DLD1 (cell line): ENCODE measurements around the gene OR1L6.

Source experiments
- in situ Hi-C: cut with HindIII; loops from 2 replicates; pipeline ENCODE4 v1.10.0; 2017; ENCODE audit warnings: low sequenced_read_pairs

OR1L6 gene, protein sequence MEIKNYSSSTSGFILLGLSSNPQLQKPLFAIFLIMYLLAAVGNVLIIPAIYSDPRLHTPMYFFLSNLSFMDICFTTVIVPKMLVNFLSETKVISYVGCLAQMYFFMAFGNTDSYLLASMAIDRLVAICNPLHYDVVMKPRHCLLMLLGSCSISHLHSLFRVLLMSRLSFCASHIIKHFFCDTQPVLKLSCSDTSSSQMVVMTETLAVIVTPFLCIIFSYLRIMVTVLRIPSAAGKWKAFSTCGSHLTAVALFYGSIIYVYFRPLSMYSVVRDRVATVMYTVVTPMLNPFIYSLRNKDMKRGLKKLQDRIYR

DNA sequence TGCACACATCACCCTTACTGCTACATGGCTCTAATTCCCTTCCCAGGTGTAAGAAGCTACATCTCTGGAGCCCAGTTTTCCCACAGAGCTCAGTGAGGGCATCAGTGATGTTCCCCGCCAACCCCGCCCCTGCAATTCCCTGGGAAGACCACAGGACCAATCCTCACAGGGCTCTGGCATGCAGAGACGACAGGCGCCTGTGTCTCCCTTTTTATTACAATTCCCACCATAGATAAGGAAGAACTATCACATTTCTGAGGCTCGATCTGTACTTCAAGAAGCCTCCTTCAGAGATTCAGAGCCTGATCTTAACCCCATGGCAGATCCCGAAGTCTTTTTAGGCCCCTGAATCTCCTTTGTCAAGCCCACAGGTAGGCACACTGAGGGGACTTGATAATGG lies at the start of gene OR1L6:
OR1L6 (plus strand) TSS at position 301 of the 400 bp plus-strand sequence. CDS start 7,545 bp downstream, outside the sequence.
- in situ Hi-C loops, result no loop called here

DNA sequence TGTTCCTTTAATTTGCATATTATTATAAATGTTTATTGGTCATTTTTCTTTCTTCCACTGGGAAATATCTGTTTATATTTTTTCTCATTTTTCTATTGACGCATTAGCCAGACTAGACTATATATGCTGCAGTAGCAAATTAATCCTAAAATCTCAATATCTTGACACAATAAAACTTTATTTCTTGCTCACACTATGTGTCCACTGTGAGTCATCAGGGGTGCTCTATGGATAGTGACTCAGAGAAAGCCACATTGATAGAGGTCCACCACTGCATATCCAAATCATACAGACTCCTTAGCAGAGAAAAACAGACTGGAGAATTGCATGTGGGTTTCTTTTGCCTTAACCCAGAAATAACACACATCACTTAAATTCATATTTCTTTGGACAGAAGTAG lies 46.4 kb upstream of the OR1L6 start:
- in situ Hi-C loops, result no loop called here

DNA sequence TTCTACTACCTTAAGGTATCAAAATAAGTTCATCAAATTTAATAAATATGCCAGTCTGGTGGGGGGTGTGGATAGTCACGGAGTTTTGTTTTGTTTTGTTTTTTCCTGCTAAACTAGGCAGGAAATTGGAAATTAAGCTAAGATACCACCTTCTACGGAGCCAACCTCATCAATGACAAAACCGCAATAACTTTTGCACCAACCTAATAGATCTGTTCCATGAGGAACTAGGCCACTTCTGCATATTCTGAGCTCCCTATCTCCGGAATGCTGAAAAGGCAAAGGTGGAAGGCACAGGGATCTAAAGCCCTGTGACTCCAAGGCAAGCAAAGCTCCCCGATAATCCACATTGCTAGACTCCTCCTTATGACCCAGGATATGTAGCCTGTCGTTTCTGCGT lies 24.1 kb upstream of the OR1L6 start:
- in situ Hi-C loops, result no loop called here

DNA sequence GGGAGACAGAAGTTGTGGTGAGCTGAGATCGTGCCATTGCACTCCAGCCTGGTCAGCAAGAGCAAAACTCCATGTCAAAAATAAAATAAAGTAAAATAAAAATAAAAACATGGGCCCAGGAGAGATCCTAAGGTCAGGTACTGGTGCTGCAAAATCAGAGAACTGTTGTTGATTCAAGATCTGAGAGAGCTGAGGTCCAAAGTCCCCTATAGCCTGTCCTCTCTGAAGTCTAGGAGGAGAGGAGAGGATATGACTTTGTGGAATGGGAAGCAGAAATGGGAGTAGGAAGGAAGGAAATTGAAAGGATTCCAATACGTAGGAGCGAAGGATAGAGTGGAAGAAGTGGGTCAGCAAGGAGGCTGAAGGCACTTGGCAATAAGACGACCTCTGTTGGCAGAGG lies 22.9 kb upstream of the OR1L6 start:
- in situ Hi-C loops, result no loop called here

DNA sequence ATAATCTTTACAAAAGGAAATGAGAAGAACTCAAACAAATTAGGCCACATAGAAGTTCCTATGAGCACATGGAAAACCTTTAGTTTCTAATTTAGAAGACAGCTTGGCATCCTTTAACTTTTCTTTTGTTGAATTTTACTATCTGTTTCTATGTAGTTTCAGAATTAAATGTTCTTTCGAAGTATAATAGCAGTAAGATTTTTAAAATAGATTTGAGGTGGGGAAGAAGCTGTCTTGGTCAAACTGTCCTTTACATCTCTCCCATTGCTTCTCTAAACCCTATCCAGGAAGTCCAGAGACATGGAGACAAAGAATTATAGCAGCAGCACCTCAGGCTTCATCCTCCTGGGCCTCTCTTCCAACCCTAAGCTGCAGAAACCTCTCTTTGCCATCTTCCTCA lies 18.4 kb upstream of the OR1L6 start, which contains the start of gene OR1L4:
OR1L4 (plus strand) TSS at position 301 of the 400 bp plus-strand sequence; CDS start at position 301, 0 bp downstream.
- in situ Hi-C loops, result no loop called here

DNA sequence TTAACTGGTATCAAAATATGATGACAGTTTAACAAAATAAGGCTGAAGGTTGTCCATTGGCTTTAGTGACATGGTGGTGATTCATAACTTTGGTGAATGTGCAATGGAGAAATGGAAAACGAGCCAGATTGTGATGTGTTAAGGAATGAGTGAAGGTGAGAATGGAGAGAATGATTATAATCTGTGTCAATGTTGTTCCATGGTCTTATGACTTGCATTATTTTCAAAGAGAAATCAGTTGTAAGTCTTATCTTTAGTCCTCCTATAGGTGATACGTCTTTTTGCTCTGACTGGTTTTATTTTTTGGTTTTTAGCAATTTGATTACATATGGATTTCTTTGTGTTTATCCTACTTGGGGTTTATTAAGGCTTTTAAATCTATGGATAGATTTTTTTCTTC lies 12.7 kb downstream of the OR1L6 start:
- in situ Hi-C loops, result no loop called here

DNA sequence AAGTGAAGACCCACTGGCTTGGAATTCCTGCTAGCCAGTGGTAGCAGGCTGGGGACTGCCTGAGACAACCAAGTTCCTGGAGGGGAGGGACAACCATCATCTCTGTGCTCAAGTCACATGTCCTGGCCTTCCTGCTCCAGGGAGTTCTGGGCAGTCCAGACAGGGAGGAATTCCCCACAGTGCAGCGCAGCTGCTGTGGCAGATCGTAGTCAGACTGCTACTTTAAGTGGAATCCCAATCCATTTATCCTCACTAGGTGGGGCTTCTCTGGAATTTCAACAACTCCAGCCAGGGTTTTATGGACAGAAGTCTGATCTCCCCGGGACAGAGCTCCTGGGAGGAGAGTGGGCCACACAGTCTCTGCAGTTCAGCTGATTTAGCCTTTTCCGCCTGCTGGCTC lies 25.7 kb downstream of the OR1L6 start:
- in situ Hi-C loops, result no loop called here

DNA sequence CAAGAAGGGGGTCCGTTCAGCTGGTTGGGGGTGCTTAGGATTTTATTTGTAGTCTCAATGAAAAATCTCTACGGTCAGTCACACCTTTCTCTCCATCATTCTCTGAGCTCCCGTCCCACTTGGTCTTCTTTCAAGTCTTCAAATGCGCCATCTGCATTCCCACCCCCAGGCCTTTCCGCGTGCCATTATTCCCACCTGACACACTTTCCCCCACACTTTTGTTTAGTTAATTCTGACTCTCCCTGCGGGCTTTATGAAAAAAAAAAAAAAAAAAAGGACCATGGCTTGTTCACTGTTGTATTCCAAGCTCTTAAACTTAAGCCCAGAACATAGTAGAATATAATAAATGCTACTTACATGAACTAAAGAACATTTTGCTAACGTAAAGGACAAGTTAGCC lies 34.9 kb downstream of the OR1L6 start:
- in situ Hi-C loops, result no loop called here

DNA sequence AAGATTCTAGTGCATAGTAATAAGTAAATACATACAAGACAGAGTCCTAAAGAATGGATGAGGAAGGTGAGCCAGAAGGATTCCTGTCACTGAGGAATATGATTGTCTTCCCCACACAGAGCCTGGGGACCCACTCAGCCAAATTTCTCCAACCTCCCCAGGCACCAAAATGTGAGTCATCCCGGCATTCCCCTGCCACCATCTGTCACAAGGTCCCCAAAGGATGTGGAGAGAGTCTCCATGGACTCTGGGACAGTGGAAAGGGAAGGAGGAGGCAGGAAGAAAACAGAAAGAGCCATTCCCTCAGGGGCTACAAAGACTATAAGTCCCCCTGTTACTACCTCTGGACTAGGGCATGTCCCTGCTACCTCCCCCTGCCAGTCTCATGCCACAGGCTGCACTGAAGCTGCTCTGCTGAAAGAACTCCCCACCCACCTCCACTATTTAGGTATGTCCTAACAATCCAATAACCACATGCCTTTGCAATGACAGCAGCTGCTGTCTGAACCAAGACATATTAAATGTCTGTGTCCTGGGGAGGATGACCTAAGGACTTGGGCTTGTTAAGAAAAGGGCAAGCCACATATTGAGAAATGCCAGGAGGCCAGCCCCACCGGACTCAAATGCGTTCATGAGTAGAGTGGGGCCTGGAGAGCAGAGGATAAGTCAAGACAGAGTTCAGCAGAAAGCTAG lies 36.0 kb downstream of the OR1L6 start:
- in situ Hi-C loops, result no loop called here

DNA sequence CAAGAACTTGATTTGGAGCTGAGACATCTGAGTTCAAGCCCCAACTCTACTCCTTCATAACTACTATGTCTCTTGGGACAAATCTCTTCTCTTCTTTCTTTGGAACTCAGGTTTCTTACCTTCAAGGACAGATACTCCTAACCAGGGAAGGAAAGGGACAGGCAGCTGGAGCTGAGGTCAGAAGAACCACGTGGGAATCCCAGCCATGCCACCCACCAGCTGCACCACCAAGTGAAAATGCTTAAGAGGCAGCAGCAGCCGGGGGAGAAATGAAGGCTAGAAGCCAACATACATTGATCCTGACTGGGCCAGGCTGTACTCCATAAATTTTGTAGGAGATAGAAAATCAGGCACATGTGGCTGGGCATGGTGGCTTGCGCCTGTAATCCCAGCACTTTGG lies 37.1 kb downstream of the OR1L6 start:
- in situ Hi-C loops, result no loop called here

DNA sequence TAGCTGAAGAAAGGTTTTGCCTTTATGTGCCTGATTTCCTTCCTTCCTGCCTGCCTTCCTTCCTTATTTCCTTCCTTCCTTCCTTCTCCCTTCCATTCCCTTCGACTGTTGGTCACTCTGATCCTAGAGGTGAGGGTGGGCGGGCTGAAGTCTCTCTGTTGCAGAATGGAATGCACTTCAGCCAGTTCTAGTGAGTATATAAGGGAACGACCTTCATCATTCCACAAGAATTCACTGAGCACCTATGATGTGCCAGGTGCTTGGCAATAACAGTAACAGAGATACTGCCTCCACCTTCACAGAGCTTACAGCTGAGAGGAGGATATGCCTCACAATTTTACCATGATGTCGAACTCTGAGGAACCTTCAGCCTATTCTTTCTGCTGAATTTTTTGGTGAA lies 37.9 kb downstream of the OR1L6 start:
- in situ Hi-C loops, result no loop called here

DNA sequence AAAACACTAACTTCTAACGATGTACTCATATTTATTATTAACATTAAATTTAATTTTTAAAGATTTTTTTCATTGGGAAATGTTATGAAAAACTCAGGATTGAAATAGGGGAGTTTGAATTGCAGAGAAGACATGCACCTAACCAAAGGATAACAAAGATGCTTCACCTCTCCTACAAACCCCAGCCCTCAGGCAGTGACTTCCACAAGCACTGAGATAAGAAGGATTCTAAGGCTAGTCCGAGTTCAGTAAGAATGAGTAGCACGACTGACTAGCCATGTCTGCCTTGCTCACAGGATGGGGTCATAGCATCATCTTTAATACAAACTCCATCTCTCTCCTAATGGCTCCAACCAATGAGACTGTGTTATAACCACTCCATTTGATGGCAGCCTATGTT lies 39.6 kb downstream of the OR1L6 start:
- in situ Hi-C loops, result no loop called here

DNA sequence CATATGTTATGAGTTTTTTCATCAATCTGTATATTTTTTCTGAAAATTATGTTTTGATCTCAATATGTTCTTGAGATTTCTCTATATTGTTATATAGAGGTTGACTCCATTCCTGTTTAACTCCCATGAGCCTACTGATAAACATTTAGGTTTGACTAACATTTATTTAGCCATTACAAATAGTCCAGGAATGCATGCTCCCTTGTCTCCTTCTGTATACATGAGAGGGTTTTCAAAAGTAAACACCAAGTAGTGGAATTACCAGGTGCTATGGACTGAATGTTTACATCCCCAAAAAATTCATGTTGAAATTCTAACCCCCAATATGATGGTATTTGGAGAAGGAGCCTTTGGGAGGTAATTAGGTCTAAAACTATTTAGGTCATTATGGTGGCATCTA lies 43.2 kb downstream of the OR1L6 start:
- in situ Hi-C loops, result no loop called here

DNA sequence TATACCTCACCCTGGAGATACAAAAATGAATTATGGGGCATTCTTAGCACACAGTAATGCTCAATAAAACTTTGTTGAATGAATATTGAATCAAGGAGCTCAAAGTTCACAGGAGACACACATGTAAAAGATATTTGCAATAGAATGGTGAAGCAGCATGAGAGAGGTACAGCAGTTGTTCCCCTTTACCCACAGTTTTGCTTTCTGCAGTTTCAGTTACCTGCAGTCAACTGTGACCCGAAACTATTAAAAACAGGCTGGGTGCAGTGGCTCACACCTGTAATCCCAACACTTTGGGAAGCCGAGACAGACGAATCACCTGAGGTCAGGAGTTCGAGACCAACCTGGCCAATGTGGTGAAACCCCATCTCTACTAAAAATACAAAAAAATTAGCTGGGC lies 44.2 kb downstream of the OR1L6 start:
- in situ Hi-C loops, result no loop called here

DNA sequence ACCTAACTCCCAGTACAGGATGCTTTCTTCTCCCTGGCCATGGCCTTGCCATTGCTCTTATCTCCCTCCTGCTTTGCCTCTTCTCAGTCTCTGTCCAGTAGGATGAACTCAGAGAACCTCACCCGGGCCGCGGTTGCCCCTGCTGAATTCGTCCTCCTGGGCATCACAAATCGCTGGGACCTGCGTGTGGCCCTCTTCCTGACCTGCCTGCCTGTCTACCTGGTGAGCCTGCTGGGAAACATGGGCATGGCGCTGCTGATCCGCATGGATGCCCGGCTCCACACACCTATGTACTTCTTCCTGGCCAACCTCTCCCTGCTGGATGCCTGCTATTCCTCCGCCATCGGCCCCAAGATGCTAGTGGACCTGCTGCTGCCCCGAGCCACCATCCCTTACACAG lies 46.7 kb downstream of the OR1L6 start, which contains the start of gene OR5C1:
OR5C1 (plus strand) TSS at position 103 of the 400 bp plus-strand sequence; CDS start at position 103, 0 bp downstream.
- in situ Hi-C loops, result no loop called here

DNA sequence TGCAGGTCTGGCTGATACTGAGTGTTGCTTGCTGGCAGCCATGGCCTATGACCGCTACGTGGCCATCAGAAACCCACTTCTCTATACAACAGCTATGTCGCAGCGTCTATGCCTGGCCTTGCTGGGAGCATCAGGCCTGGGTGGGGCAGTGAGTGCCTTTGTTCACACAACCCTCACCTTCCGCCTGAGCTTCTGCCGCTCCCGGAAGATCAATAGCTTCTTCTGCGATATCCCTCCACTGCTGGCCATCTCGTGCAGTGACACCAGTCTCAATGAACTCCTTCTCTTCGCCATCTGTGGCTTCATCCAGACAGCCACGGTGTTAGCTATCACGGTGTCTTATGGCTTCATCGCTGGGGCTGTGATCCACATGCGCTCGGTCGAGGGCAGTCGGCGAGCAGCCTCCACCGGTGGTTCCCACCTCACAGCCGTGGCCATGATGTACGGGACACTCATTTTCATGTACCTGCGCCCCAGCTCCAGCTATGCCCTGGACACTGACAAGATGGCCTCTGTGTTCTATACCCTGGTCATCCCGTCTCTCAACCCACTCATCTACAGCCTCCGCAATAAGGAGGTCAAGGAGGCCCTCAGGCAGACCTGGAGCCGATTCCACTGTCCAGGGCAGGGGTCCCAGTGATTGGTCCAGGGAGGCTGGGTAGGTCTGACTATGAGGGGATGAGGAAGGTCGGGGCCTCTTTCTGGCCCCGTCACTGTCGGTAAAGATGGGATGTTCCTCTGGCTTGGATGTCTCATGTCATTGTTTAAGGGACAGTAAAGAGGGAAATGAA lies 47.3 kb downstream of the OR1L6 start:
- in situ Hi-C loops, result no loop called here

DNA sequence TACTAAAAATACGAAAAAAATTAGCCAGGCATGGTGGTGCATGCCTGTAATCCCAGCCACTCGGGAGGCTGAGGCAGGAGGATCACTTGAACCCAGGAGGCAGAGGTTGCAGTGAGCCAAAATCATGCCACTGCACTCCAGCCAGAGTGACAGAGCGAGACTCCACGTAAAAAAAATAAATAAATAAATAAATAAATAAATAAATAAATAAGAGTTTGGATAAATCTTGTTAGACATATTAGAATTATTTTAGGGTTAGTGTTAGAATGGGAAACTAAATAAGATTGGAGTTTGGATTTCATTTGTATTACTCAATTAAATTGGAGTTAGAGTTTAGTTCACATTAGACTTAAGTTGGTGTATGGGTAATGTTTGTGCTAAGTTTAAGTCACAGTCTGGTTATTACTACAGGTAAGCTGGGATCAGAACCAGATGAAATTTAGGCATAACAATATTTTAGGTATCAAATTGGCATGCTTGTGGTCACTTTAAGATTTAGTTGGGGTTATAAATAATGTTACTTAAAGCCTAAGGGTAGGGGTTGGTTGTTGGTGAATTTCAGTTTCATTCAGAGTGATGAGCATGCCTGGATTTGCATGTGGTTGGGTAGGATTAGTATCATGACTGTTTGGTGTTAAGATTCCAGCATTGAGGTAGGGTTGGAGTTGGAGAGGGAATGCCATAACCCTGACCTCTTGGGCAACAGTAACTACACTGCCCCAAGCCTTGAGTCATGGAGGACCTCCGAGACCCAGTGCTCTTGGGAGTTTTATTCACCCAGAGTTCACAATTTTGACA lies 50.0 kb downstream of the OR1L6 start:
- in situ Hi-C loops, result no loop called here

DNA sequence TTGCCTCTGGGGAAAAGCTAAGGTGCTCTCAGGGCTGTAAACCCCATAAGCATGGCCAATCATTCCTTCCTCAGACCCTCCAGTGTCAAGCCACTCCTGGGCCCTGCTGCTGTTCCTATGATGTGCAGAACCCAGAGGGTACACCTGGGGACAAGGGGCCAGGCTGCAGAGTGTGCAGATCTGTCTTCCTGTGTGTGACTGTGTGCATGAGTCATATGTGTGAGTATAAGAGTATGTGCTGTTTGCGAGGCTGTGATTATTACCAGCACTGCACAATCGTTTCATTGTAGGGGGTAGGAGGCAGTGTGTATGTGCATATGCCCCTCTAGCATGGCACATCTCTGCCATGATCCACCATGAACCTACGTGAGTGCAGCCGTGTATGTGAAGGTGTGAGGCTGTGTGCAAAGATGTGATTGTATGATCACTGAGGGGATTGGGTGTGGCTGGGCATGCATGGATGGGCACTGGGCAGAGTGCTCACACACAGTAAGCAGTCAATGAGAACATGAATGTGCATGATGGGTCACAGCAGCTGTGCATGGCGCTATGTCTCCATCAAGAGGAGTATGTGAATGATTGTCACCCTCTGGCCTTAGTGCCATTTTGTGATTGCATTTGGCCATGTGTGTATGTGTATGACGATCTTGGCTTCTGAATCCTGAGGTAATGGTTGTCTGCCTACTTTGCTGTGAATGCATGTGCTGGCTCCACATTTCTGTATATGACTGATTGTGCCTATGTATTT lies 55.4 kb downstream of the OR1L6 start:
- in situ Hi-C loops, result no loop called here
